ENCODE data around the gene C19orf85.

- TF ChIP-seq, protein P1, sequence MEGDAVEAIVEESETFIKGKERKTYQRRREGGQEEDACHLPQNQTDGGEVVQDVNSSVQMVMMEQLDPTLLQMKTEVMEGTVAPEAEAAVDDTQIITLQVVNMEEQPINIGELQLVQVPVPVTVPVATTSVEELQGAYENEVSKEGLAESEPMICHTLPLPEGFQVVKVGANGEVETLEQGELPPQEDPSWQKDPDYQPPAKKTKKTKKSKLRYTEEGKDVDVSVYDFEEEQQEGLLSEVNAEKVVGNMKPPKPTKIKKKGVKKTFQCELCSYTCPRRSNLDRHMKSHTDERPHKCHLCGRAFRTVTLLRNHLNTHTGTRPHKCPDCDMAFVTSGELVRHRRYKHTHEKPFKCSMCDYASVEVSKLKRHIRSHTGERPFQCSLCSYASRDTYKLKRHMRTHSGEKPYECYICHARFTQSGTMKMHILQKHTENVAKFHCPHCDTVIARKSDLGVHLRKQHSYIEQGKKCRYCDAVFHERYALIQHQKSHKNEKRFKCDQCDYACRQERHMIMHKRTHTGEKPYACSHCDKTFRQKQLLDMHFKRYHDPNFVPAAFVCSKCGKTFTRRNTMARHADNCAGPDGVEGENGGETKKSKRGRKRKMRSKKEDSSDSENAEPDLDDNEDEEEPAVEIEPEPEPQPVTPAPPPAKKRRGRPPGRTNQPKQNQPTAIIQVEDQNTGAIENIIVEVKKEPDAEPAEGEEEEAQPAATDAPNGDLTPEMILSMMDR (IDR thresholded peaks at IDR 0.05) = no peak
- TF ChIP-seq ZFX (IDR thresholded peaks at IDR 0.05; ENCODE audit: borderline replicate concordance) = no peak
These were observed 27.1 kb downstream of the C19orf85 start for GRCh38 chr19:55437410-55437809.
